ENCODE measurements around the gene TICAM2.
A peak's percentile ranks its signal among the peaks of the same experiment; 100 is the strongest.

Gene TICAM2

GRCh38 chr5:115589043-115589442, 13.2 kb downstream of the TICAM2 start:
- TF ChIP-seq GATA1 (IDR thresholded peaks at IDR 0.05; ENCODE audit: low read depth, low read length) = no peak
- no peak for TF ChIP-seq POLR2A (IDR thresholded peaks at IDR 0.05; ENCODE audit: low read length)
- no peak for DNase-seq

- DNase-seq = no peak
- TF ChIP-seq POLR2A (IDR thresholded peaks at IDR 0.05; ENCODE audit: low read length) = no peak
- no peak for TF ChIP-seq GATA1 (IDR thresholded peaks at IDR 0.05; ENCODE audit: low read depth, low read length)
These were observed 13.6 kb downstream of the TICAM2 start for GRCh38 chr5:115588640-115589039.

GRCh38 chr5:115586525-115587146, 15.6 kb downstream of the TICAM2 start:
- TF ChIP-seq GATA1 (IDR thresholded peaks at IDR 0.05; ENCODE audit: low read depth, low read length) (no peak), POLR2A (IDR thresholded peaks at IDR 0.05; ENCODE audit: low read length) (no peak)
- peak; percentile 23 to 52 for DNase-seq

GRCh38 chr5:115585265-115585664, 17.0 kb downstream of the TICAM2 start:
- no peak for DNase-seq
- TF ChIP-seq POLR2A (IDR thresholded peaks at IDR 0.05; ENCODE audit: low read length) = no peak
- TF ChIP-seq GATA1 (IDR thresholded peaks at IDR 0.05; ENCODE audit: low read depth, low read length) = no peak

GRCh38 chr5:115584501-115584900, 17.8 kb downstream of the TICAM2 start:
- no peak for TF ChIP-seq POLR2A (IDR thresholded peaks at IDR 0.05; ENCODE audit: low read length)
- TF ChIP-seq GATA1 (IDR thresholded peaks at IDR 0.05; ENCODE audit: low read depth, low read length) = no peak
- DNase-seq = no peak

GRCh38 chr5:115583474-115583873, 18.8 kb downstream of the TICAM2 start:
- TF ChIP-seq GATA1 (IDR thresholded peaks at IDR 0.05; ENCODE audit: low read depth, low read length) = no peak
- TF ChIP-seq POLR2A (IDR thresholded peaks at IDR 0.05; ENCODE audit: low read length) = no peak
- DNase-seq = no peak

- TF ChIP-seq POLR2A (IDR thresholded peaks at IDR 0.05; ENCODE audit: low read length) (no peak), GATA1 (IDR thresholded peaks at IDR 0.05; ENCODE audit: low read depth, low read length) (no peak)
- no peak for DNase-seq
These were observed 21.3 kb downstream of the TICAM2 start for GRCh38 chr5:115580941-115581340.

GRCh38 chr5:115579747-115580173, 22.5 kb downstream of the TICAM2 start:
- no peak for DNase-seq

GRCh38 chr5:115579216-115579615, 23.1 kb downstream of the TICAM2 start:
- no peak for DNase-seq

More at GRCh38 chr5:115579747-115580173, 22.5 kb downstream of the TICAM2 start:
- TF ChIP-seq POLR2A (IDR thresholded peaks at IDR 0.05; ENCODE audit: low read length) = no peak
- no peak for TF ChIP-seq GATA1 (IDR thresholded peaks at IDR 0.05; ENCODE audit: low read depth, low read length)

GRCh38 chr5:115578657-115579056, 23.6 kb downstream of the TICAM2 start:
- no peak for DNase-seq
- no peak for TF ChIP-seq POLR2A (IDR thresholded peaks at IDR 0.05; ENCODE audit: low read length)
- TF ChIP-seq GATA1 (IDR thresholded peaks at IDR 0.05; ENCODE audit: low read depth, low read length) = no peak

More at GRCh38 chr5:115579216-115579615, 23.1 kb downstream of the TICAM2 start:
- no peak for TF ChIP-seq POLR2A (IDR thresholded peaks at IDR 0.05; ENCODE audit: low read length)
- no peak for TF ChIP-seq GATA1 (IDR thresholded peaks at IDR 0.05; ENCODE audit: low read depth, low read length)

- TF ChIP-seq POLR2A (IDR thresholded peaks at IDR 0.05; ENCODE audit: low read length) (no peak), GATA1 (IDR thresholded peaks at IDR 0.05; ENCODE audit: low read depth, low read length) (no peak)
- DNase-seq = no peak
These were observed 24.5 kb downstream of the TICAM2 start for GRCh38 chr5:115577741-115578140.

- no peak for DNase-seq
- TF ChIP-seq POLR2A (IDR thresholded peaks at IDR 0.05; ENCODE audit: low read length) (no peak), GATA1 (IDR thresholded peaks at IDR 0.05; ENCODE audit: low read depth, low read length) (no peak)
These were observed 24.9 kb downstream of the TICAM2 start for GRCh38 chr5:115577329-115577728.

GRCh38 chr5:115575167-115576070, 26.9 kb downstream of the TICAM2 start:
- TF ChIP-seq POLR2A (IDR thresholded peaks at IDR 0.05; ENCODE audit: low read length) (no peak), GATA1 (IDR thresholded peaks at IDR 0.05; ENCODE audit: low read depth, low read length) (no peak)
- DNase-seq = no peak

- no peak for DNase-seq
- TF ChIP-seq GATA1 (IDR thresholded peaks at IDR 0.05; ENCODE audit: low read depth, low read length) (no peak), POLR2A (IDR thresholded peaks at IDR 0.05; ENCODE audit: low read length) (no peak)
These were observed 29.1 kb downstream of the TICAM2 start for GRCh38 chr5:115573133-115573532.

All from erythroblast (primary cell).